BE2C (cell line): ENCODE results near the gene UNC13A.
"Not testable (repeated sequence)": the region's sequence is repeated elsewhere in the genome, so short reads cannot be mapped to it uniquely, and the experiment has no call there.

ENCODE experiments used
- DNase-seq: peaks from one replicate; pipeline ENCODE4 v3.0.0-alpha.2; 2020
- H3K27me3 ChIP-seq: fragments of 250-450 bp; sonication (Bioruptor Pico); 2 replicates; pipeline ENCODE4 v1.5.1; 2020; ENCODE audit warnings: mild to moderate bottlenecking
- H3K36me3 ChIP-seq: fragments of 250-450 bp; sonication (Bioruptor Pico); 2 replicates; pipeline ENCODE4 v1.5.1; 2020; ENCODE audit warnings: mild to moderate bottlenecking
- H3K4me1 ChIP-seq: fragments of 250-450 bp; sonication (Bioruptor Pico); 2 replicates; pipeline ENCODE4 v1.5.1; 2020
- H3K4me3 ChIP-seq: 2 replicates; pipeline ENCODE4 v1.5.1; 2011; ENCODE audit warnings: low read depth, low read length
- H3K9me3 ChIP-seq: fragments of 250-450 bp; sonication (Bioruptor Pico); 2 replicates; pipeline ENCODE4 v1.5.1; 2020
- TF ChIP-seq, protein P1 (sequence below): IDR thresholded peaks from 2 replicates; pipeline ENCODE4 v1.5.1; 2012; ENCODE audit warnings: mild to moderate bottlenecking, low read depth, low read length

The UNC13A gene

DNA sequence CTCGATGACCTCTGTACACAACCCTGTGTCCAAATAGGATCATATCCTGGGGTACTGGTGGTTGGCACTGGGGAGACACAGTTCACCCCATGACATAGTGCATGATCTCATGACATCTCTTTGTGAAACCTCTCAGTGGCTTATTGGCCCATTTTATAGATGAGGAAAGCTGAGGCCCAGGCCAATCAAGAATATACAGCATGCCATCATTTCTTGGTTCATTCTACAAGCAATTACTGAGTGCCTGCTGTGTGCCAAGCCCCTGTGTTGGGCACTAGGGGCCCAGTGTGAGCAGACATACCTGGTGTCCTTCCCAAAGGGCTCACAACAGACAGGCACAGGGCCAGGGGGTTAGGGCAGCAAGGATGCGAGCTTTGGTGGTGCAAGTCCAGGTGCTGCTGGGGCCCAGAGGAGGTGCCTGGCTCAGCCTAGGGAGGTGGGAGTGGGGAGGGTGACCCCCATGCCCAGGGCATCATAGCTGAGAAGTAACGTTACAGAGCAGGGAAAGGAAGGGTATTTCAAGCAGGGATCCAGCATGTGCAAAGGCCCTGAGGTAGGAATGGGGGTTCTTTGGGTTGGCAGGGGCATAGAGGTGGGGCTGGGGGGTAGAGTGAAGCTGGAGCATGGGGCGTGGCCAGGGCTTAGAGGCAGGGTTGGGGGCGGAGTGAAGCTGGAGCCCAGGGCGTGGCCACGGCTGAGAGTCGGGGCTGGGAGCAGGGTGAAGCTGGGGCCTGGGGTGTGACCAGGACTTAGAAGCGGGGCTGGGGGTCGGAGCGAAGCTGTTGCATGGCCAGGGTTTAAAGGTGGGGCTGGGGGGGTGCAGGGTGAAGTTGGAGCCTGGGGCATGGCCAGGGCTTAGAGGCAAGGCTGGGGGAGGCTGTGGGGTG lies 112.0 kb downstream of the UNC13A start:
- no peak overlapping the region for H3K4me3 ChIP-seq
- TF ChIP-seq, protein P1, sequence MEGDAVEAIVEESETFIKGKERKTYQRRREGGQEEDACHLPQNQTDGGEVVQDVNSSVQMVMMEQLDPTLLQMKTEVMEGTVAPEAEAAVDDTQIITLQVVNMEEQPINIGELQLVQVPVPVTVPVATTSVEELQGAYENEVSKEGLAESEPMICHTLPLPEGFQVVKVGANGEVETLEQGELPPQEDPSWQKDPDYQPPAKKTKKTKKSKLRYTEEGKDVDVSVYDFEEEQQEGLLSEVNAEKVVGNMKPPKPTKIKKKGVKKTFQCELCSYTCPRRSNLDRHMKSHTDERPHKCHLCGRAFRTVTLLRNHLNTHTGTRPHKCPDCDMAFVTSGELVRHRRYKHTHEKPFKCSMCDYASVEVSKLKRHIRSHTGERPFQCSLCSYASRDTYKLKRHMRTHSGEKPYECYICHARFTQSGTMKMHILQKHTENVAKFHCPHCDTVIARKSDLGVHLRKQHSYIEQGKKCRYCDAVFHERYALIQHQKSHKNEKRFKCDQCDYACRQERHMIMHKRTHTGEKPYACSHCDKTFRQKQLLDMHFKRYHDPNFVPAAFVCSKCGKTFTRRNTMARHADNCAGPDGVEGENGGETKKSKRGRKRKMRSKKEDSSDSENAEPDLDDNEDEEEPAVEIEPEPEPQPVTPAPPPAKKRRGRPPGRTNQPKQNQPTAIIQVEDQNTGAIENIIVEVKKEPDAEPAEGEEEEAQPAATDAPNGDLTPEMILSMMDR, result no peak
- no peak for DNase-seq
- H3K9me3 ChIP-seq, result no peaks in the 10 kb centered on the region
- H3K4me1 ChIP-seq, result peaks cover 2% of the 10 kb centered on the region; the same call in 1 of the 2 replicates
- peaks cover 32% of the 10 kb centered on the region for H3K36me3 ChIP-seq
- H3K27me3 ChIP-seq, result no peaks in the 10 kb centered on the region

DNA sequence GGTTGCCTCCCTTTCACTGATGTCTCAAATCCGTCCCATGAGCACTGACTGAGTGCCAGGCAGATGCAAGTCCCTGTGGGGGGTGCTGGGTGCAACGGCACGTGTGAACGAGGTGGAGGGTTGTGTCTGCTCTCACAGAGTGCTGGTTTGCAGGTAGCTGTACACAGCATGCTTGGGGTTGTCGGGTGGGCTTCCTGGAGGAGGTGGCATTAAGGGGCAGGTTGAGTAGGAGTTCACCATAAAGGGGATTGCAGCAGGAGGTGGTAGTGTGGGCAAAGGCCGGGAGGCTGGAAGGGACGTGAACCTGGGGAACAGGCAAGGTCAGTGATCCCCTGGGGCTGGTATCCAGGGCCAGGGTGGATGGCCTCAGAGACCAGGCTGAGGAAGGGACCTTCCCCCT lies 115.5 kb downstream of the UNC13A start:
- H3K4me1 ChIP-seq, result no peaks in the 10 kb centered on the region
- no peaks in the 10 kb centered on the region for H3K27me3 ChIP-seq
- no peak overlapping the region for H3K4me3 ChIP-seq
- H3K36me3 ChIP-seq, result peaks cover 42% of the 10 kb centered on the region
- no peaks in the 10 kb centered on the region for H3K9me3 ChIP-seq
- DNase-seq, result no peak
- TF ChIP-seq, protein P1, result no peak

DNA sequence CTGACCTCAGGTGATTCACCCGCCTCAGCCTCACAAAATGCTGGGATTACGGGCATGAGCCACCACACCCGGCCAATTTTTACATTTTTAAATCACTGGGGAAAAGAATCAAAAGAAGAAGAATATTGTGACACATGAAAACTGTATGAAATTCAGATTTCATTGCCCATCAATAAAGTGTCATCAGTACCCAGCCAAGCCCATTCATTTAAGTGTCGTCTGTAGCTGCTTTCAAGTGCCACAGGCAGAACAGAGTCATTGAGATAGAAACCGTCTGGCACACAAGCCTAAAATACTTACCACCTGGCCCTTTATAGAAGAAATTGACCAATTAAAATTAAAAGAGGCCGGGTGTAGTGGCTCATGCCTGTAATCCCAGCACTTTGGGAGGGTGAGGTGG lies 117.4 kb downstream of the UNC13A start:
- peaks cover 42% of the 10 kb centered on the region for H3K36me3 ChIP-seq

DNA sequence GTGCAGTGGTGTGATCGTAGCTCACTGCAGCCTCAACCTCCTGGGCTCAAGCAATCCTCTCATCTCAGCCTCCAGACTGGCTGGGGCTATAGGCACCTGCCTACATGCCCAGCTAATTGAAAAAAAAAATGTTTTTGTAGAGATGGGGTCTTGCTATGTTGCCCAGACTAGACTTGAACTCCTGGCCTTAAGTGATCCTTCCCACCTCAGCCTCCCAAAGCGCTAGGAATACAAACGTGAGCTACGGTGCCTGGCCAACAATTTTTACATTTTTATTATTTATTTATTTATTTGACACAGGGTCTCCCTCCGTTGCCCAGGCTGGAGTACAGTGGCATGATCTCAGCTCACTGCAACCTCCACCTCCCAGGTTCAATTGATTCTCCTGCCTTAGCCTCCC lies 117.9 kb downstream of the UNC13A start:
- H3K9me3 ChIP-seq, H3K27me3 ChIP-seq, H3K4me3 ChIP-seq, DNase-seq, H3K4me1 ChIP-seq: not testable (repeated sequence)
- peaks cover 45% of the 10 kb centered on the region for H3K36me3 ChIP-seq

More for the DNA sequence above, 117.4 kb downstream of the UNC13A start:
- TF ChIP-seq, protein P1, result no peak
- no peak for DNase-seq
- no peaks in the 10 kb centered on the region for H3K9me3 ChIP-seq
- no peaks in the 10 kb centered on the region for H3K4me1 ChIP-seq
- no peaks in the 10 kb centered on the region for H3K27me3 ChIP-seq
- H3K4me3 ChIP-seq, result no peak overlapping the region

DNA sequence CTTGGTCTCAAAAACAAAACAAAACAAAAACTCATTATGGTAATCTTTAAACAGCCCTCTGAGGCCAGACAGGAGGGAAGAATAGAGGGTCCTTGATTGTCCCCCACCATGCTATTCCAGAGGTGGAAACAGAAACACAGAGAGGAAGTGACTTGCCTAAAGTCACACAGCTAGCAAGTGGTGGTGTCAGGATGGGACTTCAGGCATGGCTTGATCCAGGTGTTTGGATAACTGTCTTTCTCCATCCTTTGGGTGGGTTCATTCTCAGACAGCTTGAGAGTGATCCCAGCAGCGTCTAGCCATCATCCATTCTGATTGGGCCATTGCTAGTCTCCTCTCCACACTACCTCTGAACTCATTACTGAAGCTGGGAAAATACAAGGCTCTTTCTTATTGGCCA lies 120.2 kb downstream of the UNC13A start:
- no peaks in the 10 kb centered on the region for H3K27me3 ChIP-seq
- no peak for DNase-seq
- peaks cover 51% of the 10 kb centered on the region for H3K36me3 ChIP-seq
- no peaks in the 10 kb centered on the region for H3K9me3 ChIP-seq
- TF ChIP-seq, protein P1, result no peak
- H3K4me1 ChIP-seq, result no peaks in the 10 kb centered on the region
- H3K4me3 ChIP-seq, result no peak overlapping the region

DNA sequence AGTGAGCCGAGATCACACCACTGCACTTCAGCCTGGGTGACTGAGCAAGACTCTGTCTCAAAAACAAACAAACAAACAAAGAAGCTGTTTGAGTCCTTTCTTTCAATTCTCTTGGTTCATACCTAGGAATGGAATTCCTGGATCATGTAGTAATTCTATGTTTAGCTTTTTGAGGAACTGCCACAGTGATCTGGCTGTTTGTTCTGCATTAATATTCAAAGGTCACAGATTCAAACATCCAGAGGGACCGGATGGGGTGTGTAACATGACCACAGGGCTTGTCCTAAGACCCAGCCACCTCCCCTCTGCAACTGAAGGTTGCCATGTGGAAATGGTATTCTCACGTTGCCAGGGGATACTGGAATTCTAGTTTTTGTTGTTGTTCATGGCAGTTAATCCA lies 122.5 kb downstream of the UNC13A start:
- TF ChIP-seq, protein P1, result no peak
- H3K4me3 ChIP-seq, result no peak overlapping the region
- H3K9me3 ChIP-seq, result no peaks in the 10 kb centered on the region
- no peak for DNase-seq
- no peaks in the 10 kb centered on the region for H3K4me1 ChIP-seq
- no peaks in the 10 kb centered on the region for H3K27me3 ChIP-seq
- H3K36me3 ChIP-seq, result peaks cover 47% of the 10 kb centered on the region
